Daoy (cell line): ENCODE measurements around the gene GAB2. TPM values are rescaled to one million over a fixed set of nuclear protein-coding genes. Genes with fewer than 3 reads are reported as not detected.
A peak's percentile ranks its signal among the peaks of the same experiment; 100 is the strongest.
"Not testable (repeated sequence)": the region's sequence is repeated elsewhere in the genome, so short reads cannot be mapped to it uniquely, and the experiment has no call there.

Experiments used
- DNase-seq: peaks from one replicate; pipeline ENCODE4 v3.0.0-alpha.2; 2015; ENCODE audit warnings: low read depth
- total RNA-seq: library from RNA; depleted of rRNA; stranded (reverse); fragments of >200 nt; shearing (Covaris generic); gene quantifications from 2 replicates; pipeline ENCODE4 v1.2.3, GENCODE V29; 2014

Gene GAB2
- total RNA-seq, 1 experiment from 2014 or later, result 1.9 TPM

DNA sequence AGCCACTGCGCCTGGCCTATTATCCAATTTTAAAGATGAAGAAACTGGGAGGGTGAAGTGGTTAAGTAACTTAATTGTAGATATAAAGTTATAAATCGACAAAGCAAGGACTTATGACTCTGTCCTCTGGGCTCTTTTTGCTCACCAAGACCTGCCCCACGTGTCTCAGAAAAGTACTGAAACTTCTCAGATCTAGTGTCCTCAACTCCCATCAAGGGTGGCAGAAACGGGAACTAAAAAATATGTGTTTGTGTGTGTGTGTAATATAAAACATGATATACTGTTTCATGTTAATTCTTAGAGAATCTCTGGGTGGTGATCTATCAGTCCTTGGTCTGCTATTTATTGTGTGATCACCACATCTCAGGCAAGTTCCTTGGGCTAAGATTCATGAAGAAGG, 104.9 kb downstream of the GAB2 start:
- no peak for DNase-seq

DNA sequence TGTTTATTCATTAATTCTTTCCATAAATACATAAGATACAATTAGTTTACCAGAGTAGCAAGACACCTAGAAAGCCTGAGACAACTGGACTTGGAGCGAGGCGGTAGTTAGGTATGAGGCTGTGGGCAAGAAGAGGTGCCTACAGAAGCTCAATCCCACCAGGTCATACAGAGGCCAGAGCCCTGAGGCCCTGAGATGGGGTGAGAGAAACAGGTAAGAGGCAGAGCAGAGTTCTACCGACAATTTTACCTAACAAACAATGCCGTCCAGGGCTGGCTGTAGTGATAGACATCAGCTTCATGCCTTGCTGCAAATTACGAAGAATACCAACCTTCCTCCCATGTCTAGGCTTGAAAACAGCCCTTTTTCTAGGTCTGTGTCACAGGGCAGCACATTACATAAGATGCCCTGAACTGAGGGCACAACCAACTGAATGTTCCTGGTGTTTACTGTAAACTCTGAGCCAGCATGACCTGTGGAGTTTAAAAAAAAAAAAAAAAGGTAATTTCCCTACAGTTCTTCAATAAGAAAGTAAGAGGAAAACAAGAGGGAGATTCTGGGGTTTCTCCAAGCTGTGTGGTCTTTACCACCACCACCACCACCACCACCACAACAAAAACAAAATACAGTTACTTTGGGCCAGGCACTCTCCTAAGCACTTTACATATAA, 105.8 kb downstream of the GAB2 start:
- DNase-seq, result no peak

DNA sequence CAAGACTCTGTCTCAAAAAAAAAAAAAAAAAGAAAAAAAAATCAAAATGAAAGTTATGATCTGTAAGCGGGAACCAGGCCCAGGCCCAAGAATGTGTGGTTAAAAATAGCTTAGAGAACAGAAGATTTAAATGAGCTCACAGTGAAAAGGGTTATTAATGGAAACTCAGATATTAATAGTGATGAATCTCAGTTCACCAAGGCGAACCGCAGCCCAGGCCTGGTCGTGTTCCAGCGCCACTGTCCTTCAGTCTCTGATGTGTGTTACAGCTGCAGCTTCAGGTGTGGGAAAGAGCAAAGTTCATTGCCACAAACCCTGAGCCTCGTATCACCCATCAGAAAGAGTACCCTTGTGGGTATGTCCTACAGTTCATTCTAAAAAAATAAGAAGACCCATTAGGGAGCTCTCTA, 107.1 kb downstream of the GAB2 start:
- DNase-seq, result no peak

- DNase-seq, result no peak
Observed at GRCh38 chr11:78304201-78304600, 113.4 kb downstream of the GAB2 start.

GRCh38 chr11:78300108-78300839, 117.3 kb downstream of the GAB2 start:
- no peak for DNase-seq

DNA sequence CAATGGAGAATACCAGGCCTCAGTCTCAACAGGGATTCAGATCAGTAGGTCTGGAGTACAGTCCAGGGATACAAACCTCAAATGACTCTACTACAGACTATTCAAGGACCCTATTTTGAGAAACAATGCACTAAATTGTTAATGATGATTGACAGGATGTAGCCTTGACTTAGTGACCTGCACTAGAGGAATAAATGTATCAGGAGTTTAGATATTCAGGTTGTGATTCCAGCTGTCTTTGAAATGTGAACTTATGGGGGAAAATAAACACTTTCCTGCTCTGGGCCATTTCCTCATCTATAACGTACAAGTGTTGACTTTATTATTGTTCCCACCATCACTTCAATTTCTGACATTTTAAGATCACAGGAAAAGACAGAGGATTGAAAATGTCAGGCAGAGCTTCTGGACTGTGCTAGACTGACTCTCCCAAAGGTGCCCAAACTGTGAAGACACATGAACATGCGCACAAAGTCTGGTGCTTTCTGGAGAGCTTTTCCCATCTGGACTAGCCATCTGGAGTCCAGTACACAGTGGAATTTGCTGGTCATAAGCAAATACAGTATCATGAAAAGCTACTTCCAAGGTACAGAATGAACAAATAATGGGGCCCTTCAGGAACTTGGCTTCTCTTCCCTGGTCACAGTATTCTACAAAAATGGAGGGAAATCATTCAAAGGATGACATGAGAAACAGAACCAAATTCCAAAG, 118.5 kb downstream of the GAB2 start:
- DNase-seq, result no peak

- no peak for DNase-seq
Observed at GRCh38 chr11:78298291-78298771, 119.3 kb downstream of the GAB2 start.

- DNase-seq, result peak; percentile 13
Observed at GRCh38 chr11:78295991-78296930, 121.4 kb downstream of the GAB2 start.

- DNase-seq, result no peak
Observed at GRCh38 chr11:78295347-78295746, 122.3 kb downstream of the GAB2 start.

GRCh38 chr11:78294100-78294499, 123.5 kb downstream of the GAB2 start:
- DNase-seq, result not testable (repeated sequence)

DNA sequence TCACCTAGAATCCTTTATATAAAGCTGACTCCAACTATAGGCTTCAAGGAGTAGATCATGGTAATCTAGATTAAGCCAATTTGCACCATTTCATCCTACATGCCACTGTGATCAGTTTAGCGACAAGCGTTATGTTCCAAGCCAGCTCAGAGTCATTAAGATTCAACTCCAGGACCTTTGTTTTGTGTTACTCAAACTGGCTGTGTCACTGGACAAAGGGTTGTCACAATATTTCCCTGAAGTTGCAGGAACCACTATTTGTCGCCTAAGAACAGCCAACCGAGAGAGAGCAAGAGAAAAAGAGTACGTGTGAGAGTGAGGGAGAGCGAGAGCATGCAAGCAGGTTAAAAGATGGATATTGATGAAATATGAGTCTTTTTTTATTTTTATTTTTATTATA, 124.1 kb downstream of the GAB2 start:
- no peak for DNase-seq

DNA sequence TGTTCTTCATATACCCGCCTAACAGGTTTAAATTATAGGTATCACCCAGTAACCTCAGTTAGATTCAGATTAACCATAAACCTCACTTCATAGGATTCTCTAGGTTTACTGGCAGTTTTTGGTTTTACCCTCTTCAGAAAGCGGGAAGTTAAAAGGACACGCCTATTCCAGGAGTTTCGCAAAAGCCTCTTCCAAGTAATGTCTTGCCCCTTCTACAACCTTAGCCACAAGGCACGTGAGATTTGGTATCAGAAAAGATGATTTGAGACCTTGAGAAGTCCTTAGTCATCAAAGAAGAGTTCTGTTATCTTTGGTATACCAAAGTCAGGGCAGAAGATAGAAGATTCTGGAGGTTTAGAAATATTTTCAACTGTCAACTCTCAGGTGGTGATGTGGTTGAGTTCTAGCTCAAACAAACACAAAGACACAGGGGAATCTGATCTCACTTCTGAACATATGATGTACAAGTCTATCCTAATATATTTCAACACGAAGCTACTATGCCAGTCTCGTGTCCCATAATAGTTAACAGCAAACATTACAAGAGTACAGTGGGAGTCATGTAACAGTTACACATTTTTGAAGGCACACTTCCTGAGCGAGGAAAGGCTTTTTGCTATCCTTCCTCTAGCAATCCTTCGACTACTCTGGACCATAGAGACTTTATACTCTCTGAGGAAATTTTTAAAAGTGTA, 125.4 kb downstream of the GAB2 start:
- DNase-seq, result no peak

DNA sequence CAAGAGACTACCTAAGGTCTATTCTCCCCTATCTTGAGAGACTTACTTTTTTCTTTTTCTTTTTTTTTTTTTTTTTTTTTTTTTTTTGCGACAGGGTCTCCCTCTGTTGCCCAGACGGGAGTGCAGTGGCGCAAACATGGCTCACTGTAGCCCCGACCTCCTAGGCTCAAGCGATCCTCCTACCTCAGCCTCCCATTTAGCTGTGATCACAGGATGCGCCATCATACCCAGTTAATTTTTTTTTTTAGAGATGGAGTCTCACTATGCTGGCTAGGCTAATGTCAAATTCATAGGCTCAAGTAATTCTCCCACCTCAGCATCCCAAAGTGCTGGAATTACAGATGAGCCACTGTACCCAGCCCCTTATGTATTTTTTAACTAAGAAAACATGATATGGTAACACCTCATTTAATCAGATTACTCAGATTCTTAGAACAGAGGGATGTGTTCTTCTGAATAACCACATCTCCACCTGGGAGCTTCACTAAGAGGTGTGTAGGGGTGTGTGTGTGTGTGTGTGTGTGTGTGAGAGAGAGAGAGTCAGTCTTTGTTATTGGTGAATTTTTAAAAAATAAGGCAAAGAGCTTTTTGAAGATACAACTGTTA, 126.0 kb downstream of the GAB2 start:
- DNase-seq, result no peak

DNA sequence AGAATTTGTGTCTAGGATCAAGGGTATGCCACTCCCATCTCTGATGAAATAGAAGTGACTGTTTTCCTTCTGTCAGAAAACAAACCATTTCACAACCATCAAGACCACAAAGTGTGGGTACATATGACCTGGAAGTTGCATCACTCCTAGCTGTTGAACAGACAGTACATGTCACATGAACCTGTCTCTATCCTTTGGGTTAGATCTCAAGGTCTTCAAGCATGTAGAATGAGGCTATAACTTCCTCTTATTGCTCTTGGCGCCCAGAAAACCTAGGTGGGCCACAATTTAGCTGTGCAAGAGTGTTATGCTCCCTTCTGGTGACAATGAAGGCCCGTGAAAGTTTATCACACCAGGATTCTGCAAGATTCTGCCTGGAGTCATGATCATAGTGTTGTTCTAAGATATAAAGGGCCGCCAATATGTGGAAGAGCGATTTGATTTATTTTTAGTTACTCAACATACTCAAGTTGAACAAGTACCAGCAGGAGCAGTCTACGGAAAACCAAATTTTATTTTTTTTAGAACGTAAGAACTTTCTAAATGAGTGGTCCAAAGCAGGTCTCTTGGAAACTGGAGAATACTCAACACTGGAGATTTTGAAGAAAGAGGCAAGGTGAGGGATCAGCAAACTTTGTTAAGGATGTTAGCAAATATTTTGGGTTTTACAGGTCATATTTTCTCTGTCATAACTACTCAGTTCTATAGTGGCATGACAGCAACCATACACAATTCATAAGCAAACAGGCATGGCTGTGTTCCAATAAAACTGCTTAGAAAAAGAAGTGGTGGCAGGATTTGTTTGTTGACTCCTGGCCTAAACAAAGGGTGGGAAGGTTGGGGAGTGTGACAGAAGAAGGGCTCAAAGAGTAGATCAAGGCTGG, 127.1 kb downstream of the GAB2 start:
- peak; percentile 5 for DNase-seq

DNA sequence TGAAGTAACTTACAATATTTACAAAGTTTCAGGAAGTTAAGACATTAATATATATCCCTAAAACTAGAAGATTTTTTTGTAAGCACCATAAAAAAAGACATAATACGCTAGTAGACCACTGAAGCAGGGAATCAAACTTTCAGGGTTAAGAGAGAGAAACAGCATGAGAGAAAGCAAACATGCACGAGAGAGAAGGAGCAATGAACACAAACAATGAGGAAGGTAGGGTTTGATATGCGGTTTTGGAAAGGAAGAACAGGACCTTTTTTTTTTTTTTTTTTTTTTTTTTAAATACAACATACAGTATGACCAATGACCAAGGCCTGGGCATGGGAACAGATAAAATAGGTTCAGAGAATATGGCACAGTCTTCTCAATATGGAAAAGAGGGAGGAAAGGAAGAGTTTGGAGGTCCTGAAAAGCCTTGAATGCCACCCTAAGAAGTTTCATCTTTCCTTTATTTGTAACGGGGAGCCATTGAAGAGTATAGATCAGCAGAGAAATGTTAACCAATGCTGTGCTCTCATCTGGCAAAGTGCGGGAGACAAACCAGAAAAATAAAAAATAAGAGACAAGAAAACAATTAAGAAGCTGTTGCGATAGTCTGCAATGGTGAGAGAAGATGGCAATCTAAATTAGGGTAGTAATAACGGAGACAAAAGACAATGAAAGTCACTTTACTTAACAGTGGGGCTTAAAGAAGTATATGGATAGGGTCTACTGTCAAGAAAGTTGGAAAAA, 127.9 kb downstream of the GAB2 start:
- no peak for DNase-seq

GRCh38 chr11:78284260-78284659, 133.4 kb downstream of the GAB2 start:
- DNase-seq, result no peak

DNA sequence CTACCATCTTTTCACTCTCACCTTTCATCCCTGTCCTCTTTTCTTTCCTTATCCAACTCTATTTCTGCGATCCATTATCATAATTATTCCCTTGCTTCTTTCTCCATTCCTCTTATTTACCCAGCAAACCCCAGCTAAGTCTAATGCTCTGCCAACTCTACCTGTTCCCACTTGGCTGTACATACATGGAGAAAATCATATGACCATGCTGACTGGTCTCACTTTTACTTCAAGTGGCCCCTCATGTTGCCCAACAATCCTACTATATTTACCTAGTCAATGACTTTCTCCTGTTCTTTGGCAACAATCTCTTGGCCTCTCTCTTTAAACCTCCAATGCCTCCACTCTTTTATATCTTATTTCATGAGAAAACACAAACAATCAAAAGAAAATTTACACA, 134.8 kb downstream of the GAB2 start:
- no peak for DNase-seq

DNA sequence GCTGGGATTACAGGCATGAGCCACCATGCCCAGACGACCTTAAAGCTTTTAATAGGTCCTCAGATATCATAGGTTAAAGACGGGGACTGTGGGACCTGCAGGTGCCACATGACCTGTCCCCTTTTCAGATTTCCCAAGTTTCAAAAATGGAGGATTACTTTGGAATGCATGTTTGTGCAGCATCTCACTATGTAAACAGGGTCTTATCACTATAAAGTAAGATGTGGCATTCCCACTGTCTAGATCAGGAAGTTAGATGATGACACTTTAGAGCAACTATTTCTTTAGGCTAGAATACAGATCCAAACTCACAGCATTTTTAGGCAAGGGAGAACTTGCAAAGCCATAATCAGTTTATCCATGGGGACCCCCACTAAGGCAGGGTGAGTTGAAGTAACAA, 136.1 kb downstream of the GAB2 start:
- no peak for DNase-seq
